G401.6 (cell line): ENCODE results near the gene COL2A1.
A peak's percentile ranks its signal among the peaks of the same experiment; 100 is the strongest.
"Not testable (repeated sequence)": the region's sequence is repeated elsewhere in the genome, so short reads cannot be mapped to it uniquely, and the experiment has no call there.

Experiments
- FAIRE-seq: peaks from 2 replicates; lab custom pipeline; 2012; peaks lifted over from hg19 to GRCh38; lab: Jason Lieb, UNC

COL2A1 gene

GRCh38 chr12:47975036-47975620, 29.1 kb downstream of the COL2A1 start:
- no peak for FAIRE-seq

DNA sequence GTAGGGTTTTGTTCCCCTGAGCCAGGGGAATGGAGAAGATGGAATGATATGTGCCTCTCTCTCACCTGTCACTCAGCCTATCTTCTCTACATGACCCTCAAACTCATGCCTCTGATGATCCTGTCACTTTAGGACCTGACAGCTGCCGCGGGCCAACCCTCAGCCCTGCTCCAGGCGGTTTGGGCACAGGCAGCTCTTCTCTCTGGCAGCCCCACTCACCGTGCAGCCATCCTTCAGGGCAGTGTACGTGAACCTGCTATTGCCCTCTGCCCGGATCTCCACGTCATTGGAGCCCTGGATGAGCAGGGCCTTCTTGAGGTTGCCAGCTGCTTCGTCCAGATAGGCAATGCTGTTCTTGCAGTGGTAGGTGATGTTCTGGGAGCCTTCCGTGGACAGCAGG, 30.4 kb downstream of the COL2A1 start:
- FAIRE-seq, result no peak

- no peak for FAIRE-seq
These were observed 31.4 kb downstream of the COL2A1 start for GRCh38 chr12:47972895-47973294.

DNA sequence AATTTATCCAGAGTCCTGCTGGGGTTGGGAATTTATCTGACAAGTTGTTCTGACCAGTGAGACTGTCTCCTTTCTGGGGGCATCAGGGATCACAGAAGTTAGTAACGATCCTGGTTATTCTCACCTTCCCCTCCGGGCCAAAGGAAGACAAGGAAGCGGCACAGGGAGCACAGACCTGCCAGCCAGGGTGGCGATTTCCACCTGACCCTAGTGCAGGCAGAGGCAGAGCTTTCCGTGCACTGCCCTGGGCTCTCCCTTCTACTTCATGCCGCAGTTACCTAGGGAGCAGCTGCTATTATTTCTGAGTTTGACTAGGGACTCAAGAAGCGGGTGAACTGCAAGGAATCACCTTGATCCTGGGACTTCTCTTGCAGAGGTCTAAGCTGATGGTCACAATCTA, 33.4 kb downstream of the COL2A1 start:
- FAIRE-seq, result no peak

GRCh38 chr12:47969845-47970244, 34.4 kb downstream of the COL2A1 start:
- no peak for FAIRE-seq

GRCh38 chr12:47967461-47968321, 36.6 kb downstream of the COL2A1 start:
- FAIRE-seq, result no peak

GRCh38 chr12:47965581-47965980, 38.7 kb downstream of the COL2A1 start:
- no peak for FAIRE-seq

DNA sequence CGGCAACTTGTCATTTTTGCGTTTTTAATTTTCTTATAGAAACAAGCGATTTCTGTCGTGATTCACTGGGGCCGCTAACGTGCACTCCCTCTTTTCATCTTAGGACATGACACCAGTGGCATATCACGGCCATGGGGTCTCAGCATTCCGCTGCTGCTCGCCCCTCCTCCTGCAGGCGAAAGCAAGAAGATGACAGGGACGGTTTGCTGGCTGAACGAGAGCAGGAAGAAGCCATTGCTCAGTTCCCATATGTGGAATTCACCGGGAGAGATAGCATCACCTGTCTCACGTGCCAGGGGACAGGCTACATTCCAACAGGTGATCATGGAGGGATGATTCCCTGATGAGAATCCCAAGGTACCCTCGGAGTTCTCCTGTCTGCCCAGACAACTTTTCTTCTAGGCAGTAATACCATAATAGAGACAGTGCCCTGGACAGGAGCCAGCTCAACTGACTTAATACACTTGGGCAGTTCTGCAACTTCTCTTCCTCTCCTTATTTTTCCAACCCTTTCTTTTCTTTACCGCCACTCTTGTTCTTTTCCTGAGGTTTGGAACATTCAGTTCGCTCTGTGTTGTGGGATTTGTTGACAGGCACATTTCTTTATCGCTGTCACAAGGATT, 40.1 kb downstream of the COL2A1 start:
- no peak for FAIRE-seq

- FAIRE-seq, result peak; percentile 95
These were observed 40.8 kb downstream of the COL2A1 start, which contains the start of gene TMEM106C for GRCh38 chr12:47963340-47964040. TSS of gene TMEM106C (plus strand) at chr12:47963596. CDS start at chr12:47964237, 641 bp downstream.

- no peak for FAIRE-seq
These were observed 42.1 kb downstream of the COL2A1 start for GRCh38 chr12:47962198-47962597.

DNA sequence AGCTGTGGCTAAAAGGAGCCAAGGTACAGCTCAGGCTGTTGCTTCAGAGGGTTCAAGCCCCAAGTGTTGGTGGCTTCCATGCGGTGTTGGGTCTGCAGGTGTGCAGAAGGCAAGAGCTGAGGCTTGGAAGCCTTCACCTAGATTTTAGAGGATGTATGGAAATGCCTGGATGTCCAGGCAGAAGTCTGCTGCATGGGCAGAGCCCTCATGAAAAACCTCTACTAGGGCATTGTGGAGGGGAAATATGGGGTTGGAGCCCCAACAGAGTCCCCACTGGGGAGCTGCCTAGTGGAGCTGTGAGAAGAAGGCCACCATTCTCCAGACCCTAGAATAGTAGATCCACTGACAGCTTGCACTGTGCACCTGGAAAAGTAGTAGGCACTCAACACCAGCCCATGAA, 46.6 kb downstream of the COL2A1 start:
- FAIRE-seq, result not testable (repeated sequence)

GRCh38 chr12:47955059-47955458, 49.2 kb downstream of the COL2A1 start:
- no peak for FAIRE-seq

- no peak for FAIRE-seq
These were observed 49.7 kb downstream of the COL2A1 start for GRCh38 chr12:47954467-47955045.

- no peak for FAIRE-seq
These were observed 50.2 kb downstream of the COL2A1 start for GRCh38 chr12:47954058-47954457.

- FAIRE-seq, result no peak
These were observed 53.3 kb downstream of the COL2A1 start for GRCh38 chr12:47950856-47951468.

- peak; percentile 8 for FAIRE-seq
These were observed 54.6 kb downstream of the COL2A1 start for GRCh38 chr12:47949441-47950341.

DNA sequence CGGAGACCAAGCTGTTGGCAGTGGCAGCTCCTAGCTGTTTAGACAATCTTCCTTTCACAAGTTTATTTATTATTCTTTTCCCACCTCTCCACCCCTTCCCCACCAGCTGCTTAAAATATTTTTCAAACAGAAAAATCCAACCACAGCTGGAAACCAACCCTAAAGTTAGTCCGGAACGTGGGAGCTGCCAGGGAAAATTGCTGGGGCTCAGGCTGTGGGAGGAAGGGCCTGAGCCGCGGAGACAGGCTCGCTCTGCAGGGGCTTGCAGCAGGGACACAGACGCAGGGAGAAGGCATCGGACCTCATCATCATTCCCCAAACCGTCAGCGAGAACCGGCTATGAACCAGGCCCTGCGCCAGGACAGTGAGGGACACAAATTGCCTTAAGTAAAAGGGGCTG, 56.9 kb downstream of the COL2A1 start:
- FAIRE-seq, result no peak

GRCh38 chr12:47946413-47947323, 57.6 kb downstream of the COL2A1 start:
- no peak for FAIRE-seq

- no peak for FAIRE-seq
These were observed 58.9 kb downstream of the COL2A1 start for GRCh38 chr12:47945341-47945728.
